ENCODE data around the gene ELN.

ELN gene

GRCh38 chr7:74048999-74049599 is 21.1 kb downstream of the ELN start:
- no peak for DNase-seq
- no peak for TF ChIP-seq POLR2A (IDR thresholded peaks at IDR 0.05; ENCODE audit: low read length)
- no peak for TF ChIP-seq GATA1 (IDR thresholded peaks at IDR 0.05; ENCODE audit: low read depth, low read length)

GRCh38 chr7:74049997-74050798 is 22.2 kb downstream of the ELN start:
- no peak for DNase-seq
- TF ChIP-seq GATA1 (IDR thresholded peaks at IDR 0.05; ENCODE audit: low read depth, low read length) (no peak), POLR2A (IDR thresholded peaks at IDR 0.05; ENCODE audit: low read length) (no peak)

GRCh38 chr7:74051193-74051592 is 23.2 kb downstream of the ELN start:
- no peak for TF ChIP-seq POLR2A (IDR thresholded peaks at IDR 0.05; ENCODE audit: low read length)
- TF ChIP-seq GATA1 (IDR thresholded peaks at IDR 0.05; ENCODE audit: low read depth, low read length): no peak
- DNase-seq: no peak

- DNase-seq: peak; percentile 18 to 39
- no peak for TF ChIP-seq POLR2A (IDR thresholded peaks at IDR 0.05; ENCODE audit: low read length)
- TF ChIP-seq GATA1 (IDR thresholded peaks at IDR 0.05; ENCODE audit: low read depth, low read length): no peak
Observed at GRCh38 chr7:74051629-74052410, 23.8 kb downstream of the ELN start.

- no peak for DNase-seq
- no peak for TF ChIP-seq POLR2A (IDR thresholded peaks at IDR 0.05; ENCODE audit: low read length)
- no peak for TF ChIP-seq GATA1 (IDR thresholded peaks at IDR 0.05; ENCODE audit: low read depth, low read length)
Observed at GRCh38 chr7:74052628-74053027, 24.7 kb downstream of the ELN start.

GRCh38 chr7:74053589-74054186 is 25.7 kb downstream of the ELN start:
- no peak for DNase-seq
- TF ChIP-seq POLR2A (IDR thresholded peaks at IDR 0.05; ENCODE audit: low read length) (no peak), GATA1 (IDR thresholded peaks at IDR 0.05; ENCODE audit: low read depth, low read length) (no peak)

GRCh38 chr7:74056096-74056915 is 28.3 kb downstream of the ELN start:
- DNase-seq: no peak
- TF ChIP-seq POLR2A (IDR thresholded peaks at IDR 0.05; ENCODE audit: low read length): no peak
- TF ChIP-seq GATA1 (IDR thresholded peaks at IDR 0.05; ENCODE audit: low read depth, low read length): no peak

GRCh38 chr7:74057216-74057925 is 29.4 kb downstream of the ELN start:
- DNase-seq: no peak
- TF ChIP-seq POLR2A (IDR thresholded peaks at IDR 0.05; ENCODE audit: low read length) (no peak), GATA1 (IDR thresholded peaks at IDR 0.05; ENCODE audit: low read depth, low read length) (no peak)

- DNase-seq: no peak
- TF ChIP-seq POLR2A (IDR thresholded peaks at IDR 0.05; ENCODE audit: low read length) (no peak), GATA1 (IDR thresholded peaks at IDR 0.05; ENCODE audit: low read depth, low read length) (no peak)
Observed at GRCh38 chr7:74057987-74058386, 30.0 kb downstream of the ELN start.

- no peak for DNase-seq
- TF ChIP-seq POLR2A (IDR thresholded peaks at IDR 0.05; ENCODE audit: low read length): no peak
- TF ChIP-seq GATA1 (IDR thresholded peaks at IDR 0.05; ENCODE audit: low read depth, low read length): no peak
Observed at GRCh38 chr7:74058486-74058885, 30.5 kb downstream of the ELN start.

- no peak for TF ChIP-seq POLR2A (IDR thresholded peaks at IDR 0.05; ENCODE audit: low read length)
- no peak for TF ChIP-seq GATA1 (IDR thresholded peaks at IDR 0.05; ENCODE audit: low read depth, low read length)
- no peak for DNase-seq
Observed at GRCh38 chr7:74059037-74059436, 31.1 kb downstream of the ELN start.

GRCh38 chr7:74059681-74060588 is 32.0 kb downstream of the ELN start:
- TF ChIP-seq GATA1 (IDR thresholded peaks at IDR 0.05; ENCODE audit: low read depth, low read length) (no peak), POLR2A (IDR thresholded peaks at IDR 0.05; ENCODE audit: low read length) (no peak)
- DNase-seq: no peak

All from erythroblast (primary cell).